Calu3 (cell line): Measurements from ENCODE around the gene IFRD1. TPM values are rescaled to one million over a fixed set of nuclear protein-coding genes. Genes with fewer than 3 reads are reported as not detected.

ENCODE experiments used
- BruUV-seq: library from RNA; stranded (reverse); fragments of 400-500 nt; replicated peaks from 2 replicates; lab custom pipeline; 2021; lab: Mats Ljungman, UMichigan
- CTCF ChIA-PET: fragments of 300-600 bp; sonication (Branson Sonifier 250); formaldehyde crosslinking; loops from one replicate; lab custom pipeline; 2022; ENCODE audit warnings: antibody characterized with exemption; lab: Charles Lee
- DNase-seq: peaks from one replicate; pipeline ENCODE4 v3.0.0; 2022
- H3K27ac Mint-ChIP-seq: one replicate; pipeline ENCODE4 v1.8.0; 2022; ENCODE audit warnings: mixed read lengths; ENCODE audit not compliant: unreplicated experiment
- H3K27me3 Mint-ChIP-seq: one replicate; pipeline ENCODE4 v1.8.0; 2022; ENCODE audit warnings: mixed read lengths; ENCODE audit not compliant: unreplicated experiment
- H3K36me3 Mint-ChIP-seq: one replicate; pipeline ENCODE4 v1.8.0; 2022; ENCODE audit warnings: mild to moderate bottlenecking, moderate library complexity, mixed read lengths; ENCODE audit not compliant: insufficient read depth, unreplicated experiment
- H3K4me1 Mint-ChIP-seq: one replicate; pipeline ENCODE4 v1.8.0; 2022; ENCODE audit warnings: mild to moderate bottlenecking, low read depth, mixed read lengths; ENCODE audit not compliant: unreplicated experiment
- H3K4me3 Mint-ChIP-seq: one replicate; pipeline ENCODE4 v1.8.0; 2022; ENCODE audit warnings: mild to moderate bottlenecking, low read depth, moderate library complexity, mixed read lengths; ENCODE audit not compliant: unreplicated experiment
- H3K9me3 Mint-ChIP-seq: one replicate; pipeline ENCODE4 v1.8.0; 2022; ENCODE audit warnings: low read depth, mixed read lengths; ENCODE audit not compliant: unreplicated experiment
- CTCF ChIP-seq: fragments of 200-600 bp; IDR thresholded peaks from one replicate; pipeline ENCODE4 v1.8.0; 2022; ENCODE audit warnings: antibody characterized with exemption; ENCODE audit not compliant: unreplicated experiment
- intact Hi-C: fragments of 100-400 bp; cut with micrococcal nuclease; formaldehyde crosslinking; loops from one replicate; pipeline ENCODE4 v1.10.0; 2022; ENCODE audit not compliant: unreplicated experiment
- total RNA-seq: library from RNA; stranded (reverse); gene quantifications from 2 replicates; pipeline ENCODE4 v1.2.3, GENCODE V29; 2022

IFRD1 gene
- total RNA-seq, 1 experiment from 2014 or later: 44.6 TPM

GRCh38 chr7:112459645-112460044, 9.4 kb downstream of the IFRD1 start:
- no TSS peak for BruUV-seq
- DNase-seq: no peak
- intact Hi-C loops: loop anchor here (10.0 kb wide), 1 partner anchor 335 kb away; the partner anchor contains the start of gene TMEM168
- H3K4me1 Mint-ChIP-seq: peaks cover 12% of the 10 kb centered on the region
- H3K9me3 Mint-ChIP-seq: no peaks in the 10 kb centered on the region
- no peak for TF ChIP-seq CTCF
- no peaks in the 10 kb centered on the region for H3K27me3 Mint-ChIP-seq
- H3K4me3 Mint-ChIP-seq: no peak overlapping the region
- CTCF ChIA-PET: no interaction called here
- peaks cover 56% of the 10 kb centered on the region for H3K36me3 Mint-ChIP-seq
- H3K27ac Mint-ChIP-seq: no peak overlapping the region

- Mint-ChIP-seq H3K9me3 (no peaks in the 10 kb centered on the region), H3K27me3 (no peaks in the 10 kb centered on the region), H3K36me3 (peaks cover 49% of the 10 kb centered on the region), H3K4me1 (peaks cover 9% of the 10 kb centered on the region), H3K27ac (peak overlapping the region; percentile 86), H3K4me3 (no peak overlapping the region)
- no TSS peak for BruUV-seq
- peak; percentile 69 for DNase-seq
- intact Hi-C loops: no loop called here
- no peak for TF ChIP-seq CTCF
- CTCF ChIA-PET: interaction anchor here (0.7 to 1.3 kb wide), 3 partner anchors 9 to 16 kb away, joined by 3 to 5 read pairs (median 3); partner anchors contain the start of gene IFRD1
These were observed 12.0 kb downstream of the IFRD1 start for GRCh38 chr7:112462236-112462635.

- peaks cover 8% of the 10 kb centered on the region for H3K4me1 Mint-ChIP-seq
- BruUV-seq: no TSS peak
- H3K36me3 Mint-ChIP-seq: peaks cover 27% of the 10 kb centered on the region
- H3K9me3 Mint-ChIP-seq: no peaks in the 10 kb centered on the region
- CTCF ChIA-PET: no interaction called here
- H3K27ac Mint-ChIP-seq: no peak overlapping the region
- H3K4me3 Mint-ChIP-seq: no peak overlapping the region
- no peak for TF ChIP-seq CTCF
- intact Hi-C loops: no loop called here
- H3K27me3 Mint-ChIP-seq: no peaks in the 10 kb centered on the region
- DNase-seq: no peak
These were observed 17.6 kb downstream of the IFRD1 start for GRCh38 chr7:112467867-112468266.

- Mint-ChIP-seq H3K36me3 (peaks cover 36% of the 10 kb centered on the region), H3K4me3 (no peak overlapping the region), H3K27ac (no peak overlapping the region), H3K27me3 (no peaks in the 10 kb centered on the region), H3K9me3 (no peaks in the 10 kb centered on the region), H3K4me1 (peaks cover 8% of the 10 kb centered on the region)
- CTCF ChIA-PET: no interaction called here
- intact Hi-C loops: no loop called here
- DNase-seq: no peak
- BruUV-seq: no TSS peak
- TF ChIP-seq CTCF: no peak
These were observed 19.9 kb downstream of the IFRD1 start for GRCh38 chr7:112470194-112470593.
